Measurements from ENCODE around the gene HOXD1.

Gene HOXD1

DNA sequence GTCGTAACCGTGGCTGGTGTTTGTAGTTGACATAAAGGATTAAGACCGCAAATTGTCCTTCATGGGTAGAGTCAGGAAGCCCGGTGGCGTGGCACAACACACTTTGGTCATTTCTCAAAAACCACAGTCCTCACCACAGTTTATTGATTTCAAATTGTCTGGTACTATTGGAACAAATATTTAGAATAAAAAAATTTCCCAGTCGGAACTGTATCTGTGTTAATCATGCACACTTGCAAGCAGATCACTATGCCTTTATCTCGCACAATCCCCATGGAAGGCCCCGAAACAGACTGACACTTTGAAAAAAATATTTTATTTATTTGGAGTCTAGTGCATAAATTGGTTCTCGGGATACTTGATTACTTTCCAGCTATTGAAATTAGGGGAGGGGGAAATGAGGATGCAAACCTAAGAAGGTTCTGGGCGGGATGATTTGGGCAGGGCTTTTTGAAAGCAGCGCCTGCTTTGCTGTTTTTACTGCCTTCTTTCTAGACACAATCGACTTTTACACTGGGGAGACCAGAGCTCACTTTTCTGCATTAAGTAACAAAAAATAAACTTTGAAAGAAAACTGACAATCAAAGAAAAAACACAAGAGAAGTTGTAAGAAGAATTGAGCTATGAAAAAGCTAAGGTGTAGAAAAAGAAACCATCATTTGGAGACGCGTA, 15.4 kb upstream of the HOXD1 start:
- TF ChIP-seq, protein P1, sequence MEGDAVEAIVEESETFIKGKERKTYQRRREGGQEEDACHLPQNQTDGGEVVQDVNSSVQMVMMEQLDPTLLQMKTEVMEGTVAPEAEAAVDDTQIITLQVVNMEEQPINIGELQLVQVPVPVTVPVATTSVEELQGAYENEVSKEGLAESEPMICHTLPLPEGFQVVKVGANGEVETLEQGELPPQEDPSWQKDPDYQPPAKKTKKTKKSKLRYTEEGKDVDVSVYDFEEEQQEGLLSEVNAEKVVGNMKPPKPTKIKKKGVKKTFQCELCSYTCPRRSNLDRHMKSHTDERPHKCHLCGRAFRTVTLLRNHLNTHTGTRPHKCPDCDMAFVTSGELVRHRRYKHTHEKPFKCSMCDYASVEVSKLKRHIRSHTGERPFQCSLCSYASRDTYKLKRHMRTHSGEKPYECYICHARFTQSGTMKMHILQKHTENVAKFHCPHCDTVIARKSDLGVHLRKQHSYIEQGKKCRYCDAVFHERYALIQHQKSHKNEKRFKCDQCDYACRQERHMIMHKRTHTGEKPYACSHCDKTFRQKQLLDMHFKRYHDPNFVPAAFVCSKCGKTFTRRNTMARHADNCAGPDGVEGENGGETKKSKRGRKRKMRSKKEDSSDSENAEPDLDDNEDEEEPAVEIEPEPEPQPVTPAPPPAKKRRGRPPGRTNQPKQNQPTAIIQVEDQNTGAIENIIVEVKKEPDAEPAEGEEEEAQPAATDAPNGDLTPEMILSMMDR (IDR thresholded peaks at IDR 0.05; ENCODE audit: low read length, missing control alignments), result no peak
- no peak overlapping the region for H3K4me3 ChIP-seq (replicated peaks; ENCODE audit: low read depth, low read length)
- DNase-seq (ENCODE audit: low read depth), result no peak

DNA sequence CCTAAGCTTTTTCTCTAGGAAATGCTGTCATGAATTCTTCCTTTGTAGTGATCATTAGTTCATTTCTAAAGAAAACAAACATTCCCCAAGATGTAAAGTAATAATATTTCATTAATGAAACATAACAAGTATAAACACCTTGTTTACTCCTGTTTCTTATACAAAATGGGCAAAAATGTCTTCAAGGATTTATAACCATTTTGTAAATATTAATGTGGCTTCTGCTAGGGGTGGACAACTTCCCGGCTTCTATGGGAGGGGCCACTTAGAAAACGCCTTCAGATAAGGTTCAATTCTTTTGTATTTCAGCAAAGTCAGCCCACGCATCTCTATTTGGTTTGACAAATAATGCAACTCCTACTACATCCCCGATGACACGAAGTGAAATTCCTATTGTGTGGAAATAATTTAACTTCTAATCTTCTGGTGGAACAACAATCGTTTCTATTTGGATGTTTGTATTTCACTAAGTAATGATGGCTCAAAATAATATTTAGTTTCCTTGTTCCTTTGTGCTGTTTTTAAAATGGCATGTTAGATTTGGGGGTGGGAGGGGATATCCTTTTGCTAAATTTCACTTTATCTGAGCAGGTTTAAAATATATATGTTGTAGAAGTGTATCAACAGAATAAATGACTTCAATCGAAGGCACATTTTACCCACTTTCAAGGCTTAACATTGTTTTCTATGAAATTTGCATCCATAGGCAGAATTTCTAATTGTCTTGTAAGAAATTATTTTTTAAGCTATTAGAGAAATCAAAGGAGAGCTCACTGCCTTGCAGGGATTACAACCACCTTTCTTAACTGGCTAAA, 14.7 kb upstream of the HOXD1 start:
- DNase-seq (ENCODE audit: low read depth), result no peak
- H3K4me3 ChIP-seq (replicated peaks; ENCODE audit: low read depth, low read length), result no peak overlapping the region

DNA sequence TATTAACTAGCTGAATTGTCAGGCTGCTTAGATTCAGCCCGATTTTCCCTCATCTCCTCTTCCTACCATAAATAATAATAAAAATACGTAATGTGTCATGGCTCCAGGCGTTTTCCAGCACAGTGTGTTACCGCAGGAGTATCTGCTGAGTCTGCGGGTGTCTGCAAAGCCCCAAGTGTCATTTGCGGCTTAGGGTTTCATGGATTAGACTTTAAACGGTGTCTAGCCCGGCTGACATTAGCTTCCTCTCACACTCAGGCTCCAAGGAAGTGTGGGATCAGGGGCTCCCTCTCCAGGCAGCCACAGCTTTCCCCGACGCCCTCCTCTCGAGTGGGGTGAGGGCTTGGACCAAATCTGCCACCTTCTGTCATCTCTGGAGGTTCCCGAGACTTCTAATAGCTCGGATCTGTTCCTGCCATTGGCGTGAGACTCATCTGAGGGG, 14.1 kb upstream of the HOXD1 start:
- TF ChIP-seq, protein P1 (IDR thresholded peaks at IDR 0.05; ENCODE audit: low read length, missing control alignments), result no peak
- no peak for DNase-seq (ENCODE audit: low read depth)
- no peak overlapping the region for H3K4me3 ChIP-seq (replicated peaks; ENCODE audit: low read depth, low read length)

More for the DNA sequence above, 14.7 kb upstream of the HOXD1 start:
- TF ChIP-seq, protein P1 (IDR thresholded peaks at IDR 0.05; ENCODE audit: low read length, missing control alignments), result no peak

DNA sequence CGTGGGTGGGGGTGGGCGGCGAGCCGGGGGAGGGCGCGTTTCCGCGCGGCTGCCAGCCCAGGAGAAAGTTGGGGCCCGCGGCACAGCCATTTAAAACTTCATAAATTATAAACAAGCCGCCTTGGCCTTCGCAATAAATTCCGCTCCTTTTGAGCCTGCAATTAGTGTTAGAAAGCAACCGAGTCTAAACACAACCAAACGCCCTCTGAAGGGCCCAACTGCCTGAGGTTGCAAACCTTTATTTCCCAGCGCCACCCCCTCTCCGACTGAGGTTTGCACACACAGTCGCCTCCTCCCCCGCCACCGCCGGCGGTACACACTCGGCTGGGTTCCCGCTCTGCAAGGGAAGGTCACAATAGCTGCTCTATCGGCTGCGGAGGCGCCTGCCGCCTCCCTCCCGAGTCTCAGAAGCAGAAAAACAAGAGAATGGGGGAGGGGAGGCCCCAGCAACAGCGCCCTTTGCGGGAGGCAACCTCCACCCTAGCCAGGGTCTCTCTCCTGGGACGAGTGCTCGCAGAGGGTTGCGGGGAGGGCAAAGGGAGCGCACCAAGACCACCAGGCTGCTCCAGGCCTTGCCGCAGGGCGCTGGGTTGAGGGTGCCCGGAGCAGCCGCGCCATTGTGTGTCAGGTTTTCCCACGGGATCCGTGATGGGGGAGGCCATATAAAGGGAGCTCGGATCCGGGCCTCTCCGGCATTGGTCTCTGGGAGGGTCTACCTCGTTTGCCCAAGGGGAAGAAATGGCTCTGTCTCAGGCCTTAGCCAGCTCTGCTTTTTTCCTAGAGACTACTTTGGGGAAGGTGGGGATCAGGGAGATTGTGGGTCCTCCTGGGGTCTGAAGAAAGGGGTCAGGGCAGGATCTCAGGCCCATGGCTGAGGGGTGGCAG, 13.4 kb upstream of the HOXD1 start:
- no peak overlapping the region for H3K4me3 ChIP-seq (replicated peaks; ENCODE audit: low read depth, low read length)
- TF ChIP-seq, protein P1 (IDR thresholded peaks at IDR 0.05; ENCODE audit: low read length, missing control alignments), result no peak
- no peak for DNase-seq (ENCODE audit: low read depth)

DNA sequence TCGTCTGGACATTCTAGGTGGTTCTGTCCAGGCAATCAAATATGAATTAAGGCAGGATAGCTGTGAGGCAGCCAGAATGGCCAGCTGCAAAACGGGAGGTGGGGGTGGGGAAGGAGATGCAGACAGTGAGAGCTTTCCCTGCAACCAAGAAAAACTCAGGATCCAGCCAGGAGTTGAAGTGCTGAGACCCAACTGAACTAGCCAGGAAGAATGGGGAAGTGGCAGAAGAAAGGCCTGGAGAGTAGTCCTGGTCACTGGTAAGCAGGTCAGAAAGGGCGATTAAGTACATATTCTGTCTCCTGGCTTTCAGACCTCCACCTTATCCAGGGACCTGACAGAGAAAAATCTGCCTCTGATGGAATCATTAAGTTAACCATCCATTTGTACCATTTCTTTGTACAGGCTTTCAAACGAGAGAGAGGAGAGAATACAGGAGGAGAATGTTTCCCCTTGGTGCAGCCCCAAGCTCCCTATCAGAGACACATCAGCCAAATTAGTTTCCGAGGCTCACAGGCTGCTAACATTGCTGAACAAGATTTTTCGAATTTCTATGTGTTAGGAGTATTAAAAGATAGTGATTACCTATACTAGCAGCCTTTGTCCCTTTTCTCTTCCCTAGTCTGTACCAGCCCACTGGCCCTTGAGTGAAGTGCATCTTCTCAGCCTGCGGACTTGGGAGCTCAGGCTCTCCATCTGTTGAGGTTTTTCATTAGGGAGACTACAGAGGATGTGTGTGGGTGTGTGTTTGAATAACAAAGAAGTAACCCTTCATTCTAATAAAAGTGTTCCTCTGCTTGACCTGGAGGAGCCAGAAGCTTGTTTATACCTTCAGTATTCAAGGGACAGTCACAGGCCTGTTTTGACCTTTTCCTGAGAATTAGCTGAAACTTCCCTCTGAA, 12.5 kb upstream of the HOXD1 start:
- no peak overlapping the region for H3K4me3 ChIP-seq (replicated peaks; ENCODE audit: low read depth, low read length)
- no peak for DNase-seq (ENCODE audit: low read depth)
- TF ChIP-seq, protein P1 (IDR thresholded peaks at IDR 0.05; ENCODE audit: low read length, missing control alignments), result no peak

DNA sequence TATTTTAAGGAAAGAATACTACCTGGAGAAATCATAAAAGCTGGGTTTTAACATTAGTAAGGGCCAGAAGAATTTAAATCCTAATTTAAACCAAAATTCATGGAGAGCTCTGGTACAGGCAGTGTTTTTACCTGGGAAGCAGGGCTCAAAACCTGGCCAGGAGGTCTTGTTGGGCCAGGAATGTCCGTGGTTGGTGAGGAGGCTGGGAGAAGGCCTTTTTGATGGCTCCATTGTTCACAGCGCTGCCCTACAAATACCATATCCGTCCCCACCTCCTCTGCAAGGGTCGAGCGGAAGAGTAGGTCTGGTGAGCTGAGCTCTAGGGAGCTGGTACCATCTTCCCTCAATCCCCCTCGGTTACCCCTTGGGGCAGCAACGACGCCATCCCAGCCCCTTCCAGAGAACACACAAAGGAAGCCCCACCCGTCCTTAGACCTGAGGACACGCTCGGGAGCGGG, 10.9 kb upstream of the HOXD1 start:
- DNase-seq (ENCODE audit: low read depth), result no peak
- TF ChIP-seq, protein P1 (IDR thresholded peaks at IDR 0.05; ENCODE audit: low read length, missing control alignments), result no peak
- H3K4me3 ChIP-seq (replicated peaks; ENCODE audit: low read depth, low read length), result no peak overlapping the region

Data from fibroblast of pulmonary artery (primary cell).